Anterior cingulate cortex (tissue), 58 donors: ENCODE results near the gene LAMP5.

Source experiments
- DNase-seq, 58 donors: peaks; one replicate each; lab custom pipeline; 2025; lab: John Stamatoyannopoulos, UW

The LAMP5 gene, protein sequence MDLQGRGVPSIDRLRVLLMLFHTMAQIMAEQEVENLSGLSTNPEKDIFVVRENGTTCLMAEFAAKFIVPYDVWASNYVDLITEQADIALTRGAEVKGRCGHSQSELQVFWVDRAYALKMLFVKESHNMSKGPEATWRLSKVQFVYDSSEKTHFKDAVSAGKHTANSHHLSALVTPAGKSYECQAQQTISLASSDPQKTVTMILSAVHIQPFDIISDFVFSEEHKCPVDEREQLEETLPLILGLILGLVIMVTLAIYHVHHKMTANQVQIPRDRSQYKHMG

DNA sequence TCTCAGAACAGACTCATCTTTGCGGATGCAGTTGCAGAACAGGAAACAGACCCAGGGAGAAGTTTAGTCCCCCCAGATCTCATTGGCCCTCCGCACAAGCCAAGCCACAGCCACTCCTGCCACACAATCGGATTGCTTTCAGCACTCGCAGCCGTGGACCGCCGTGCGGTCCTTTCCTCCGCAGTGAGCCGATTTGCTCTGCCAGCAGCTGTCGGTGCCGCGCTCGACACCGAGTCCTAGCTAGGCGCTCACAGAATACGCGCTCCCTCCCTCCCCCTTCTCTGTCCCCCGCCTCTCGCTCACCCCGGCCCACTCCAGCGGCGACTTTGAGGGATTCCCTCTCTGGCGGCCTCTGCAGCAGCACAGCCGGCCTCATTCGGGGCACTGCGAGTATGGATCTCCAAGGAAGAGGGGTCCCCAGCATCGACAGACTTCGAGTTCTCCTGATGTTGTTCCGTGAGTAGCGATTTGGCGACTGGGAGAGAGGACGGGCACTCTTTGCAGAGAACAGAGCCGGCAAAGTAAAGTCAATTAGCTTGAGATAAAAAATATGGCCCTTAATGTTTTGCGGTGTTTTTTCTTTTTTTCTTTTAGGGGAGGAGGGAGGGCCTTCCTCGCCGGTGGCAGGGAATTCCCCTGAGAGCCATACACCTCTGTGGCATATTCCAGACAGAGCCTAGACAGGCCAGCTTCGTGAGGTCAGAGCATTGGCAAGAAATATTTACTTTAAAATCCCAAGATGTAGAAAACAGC is at the start of gene LAMP5:
TSS of gene LAMP5 (plus strand) at position 130 of the 753 bp plus-strand sequence. CDS start at position 393, 263 bp downstream.
- peak in 32 of 58 donors; percentile 11 to 59 (median 39) for DNase-seq

DNA sequence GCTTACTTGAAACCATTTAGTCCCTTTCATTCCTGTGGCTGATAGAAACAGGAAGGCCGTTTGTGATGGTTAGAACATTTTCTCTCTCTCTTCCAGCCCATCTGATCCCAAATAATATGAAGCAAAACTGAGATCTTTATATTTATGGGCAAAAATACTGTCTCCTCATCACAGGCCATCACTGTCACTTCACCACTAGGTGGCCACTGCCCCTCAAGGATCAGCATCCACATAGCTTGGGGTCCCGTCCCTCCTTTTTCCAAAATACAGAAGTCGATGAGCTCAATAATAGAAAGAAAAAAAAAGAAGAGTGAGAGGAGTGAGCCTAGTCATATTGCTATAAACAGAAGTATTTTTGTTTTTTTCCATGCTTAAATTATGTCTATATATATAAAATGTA is 46.4 kb upstream of the LAMP5 start:
- peak in 4 of 58 donors; percentile 5 to 13 (median 8) for DNase-seq

DNA sequence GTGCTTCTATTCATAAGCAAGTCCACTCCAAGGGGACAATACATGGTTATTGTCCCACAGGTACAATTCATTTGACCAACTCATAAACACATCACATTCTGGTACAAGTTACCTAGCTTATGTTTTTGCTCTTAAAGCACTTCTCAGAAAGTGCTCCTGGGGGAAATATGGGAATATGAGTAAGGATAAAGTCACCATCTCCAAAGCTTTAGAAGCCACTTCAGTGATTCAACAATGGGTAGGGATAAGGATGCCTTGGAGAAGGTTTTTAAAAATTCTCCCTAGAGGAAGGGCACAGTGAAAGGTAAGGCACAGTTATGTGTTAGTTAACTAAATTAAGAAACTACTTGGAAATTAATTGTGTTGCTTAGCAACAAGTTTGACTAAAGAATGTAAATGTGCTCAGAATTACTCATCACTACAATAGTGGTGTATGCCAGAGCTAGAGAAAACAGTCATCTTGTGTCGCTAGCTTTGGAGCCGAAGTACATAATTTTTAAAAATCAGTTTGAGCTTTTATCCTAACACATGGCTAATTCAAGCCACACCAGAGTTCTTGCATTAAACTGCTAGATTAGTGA is 39.5 kb upstream of the LAMP5 start:
- no peak for DNase-seq

DNA sequence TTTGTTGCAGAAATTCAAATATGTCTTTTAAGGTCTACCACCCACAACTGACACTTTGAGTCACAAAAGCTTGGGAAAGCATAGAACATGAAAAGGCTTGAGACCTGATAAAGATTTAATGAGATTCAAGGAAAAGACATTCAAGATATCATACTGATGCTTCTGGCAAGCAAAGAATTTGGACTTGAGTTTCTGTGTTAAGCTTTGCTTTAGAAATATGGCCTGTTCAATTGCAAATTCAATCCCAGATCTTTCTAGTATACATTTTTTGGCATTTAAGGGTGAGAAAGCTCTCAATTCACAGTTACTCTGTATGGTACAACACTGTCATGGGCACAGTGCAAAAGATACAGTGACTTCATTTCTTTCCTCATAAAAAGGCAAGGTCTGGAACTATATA is 38.9 kb upstream of the LAMP5 start:
- no peak for DNase-seq

DNA sequence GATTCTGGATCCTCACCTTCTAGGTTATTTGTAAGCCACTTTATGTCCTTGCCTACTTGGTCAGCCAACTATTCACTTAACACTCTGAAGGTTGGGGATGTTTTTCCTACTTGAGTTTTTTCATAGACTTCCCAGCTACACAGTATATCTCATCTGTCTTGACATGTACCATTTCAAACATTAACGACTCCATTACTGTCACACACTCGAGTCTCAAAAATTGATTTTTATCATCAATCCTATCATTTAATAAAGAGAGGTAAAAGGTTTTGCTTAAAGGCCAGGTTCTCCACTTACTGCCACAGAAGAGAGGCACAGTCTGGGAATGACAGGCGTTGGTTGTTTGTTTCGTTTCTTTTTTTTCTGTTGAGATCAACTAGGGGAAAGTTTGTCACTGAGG is 38.2 kb upstream of the LAMP5 start:
- no peak for DNase-seq

DNA sequence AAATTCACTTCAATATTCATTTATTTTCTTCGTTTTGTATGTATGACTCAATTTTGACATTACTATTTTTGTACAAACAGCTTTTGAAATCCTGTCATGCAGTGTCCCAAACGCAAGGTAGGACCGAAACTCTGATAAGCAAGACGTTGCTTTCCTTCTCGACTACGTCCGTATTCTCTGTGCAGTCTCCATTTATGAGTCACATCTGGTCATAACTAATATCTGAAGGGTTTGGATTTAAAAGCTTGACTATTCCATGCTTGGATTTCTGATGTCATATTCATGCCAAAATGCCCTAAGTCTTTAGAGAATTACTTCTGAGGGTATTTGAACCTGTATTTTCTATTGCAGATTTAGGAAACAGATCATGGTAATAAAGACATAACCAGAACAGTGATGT is 37.8 kb upstream of the LAMP5 start:
- DNase-seq, result no peak

DNA sequence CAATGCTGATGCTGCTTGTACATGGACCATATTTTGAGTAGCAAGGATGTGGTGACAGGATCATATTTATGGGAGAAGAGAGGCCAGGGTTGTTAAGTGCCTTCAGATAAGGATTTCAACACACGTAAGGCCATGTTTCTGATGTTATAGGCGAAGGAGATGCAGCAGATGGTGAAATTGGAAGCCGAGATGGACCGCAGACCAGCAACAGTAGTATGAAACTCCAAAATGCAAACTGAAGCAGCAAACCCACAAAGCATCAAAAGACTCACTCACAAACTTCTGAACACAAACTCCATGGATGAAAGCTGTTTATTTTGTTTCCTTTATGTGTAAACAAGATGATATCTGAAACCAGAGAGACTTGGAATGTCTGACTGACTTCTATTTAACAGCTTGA is 35.6 kb upstream of the LAMP5 start:
- no peak for DNase-seq

DNA sequence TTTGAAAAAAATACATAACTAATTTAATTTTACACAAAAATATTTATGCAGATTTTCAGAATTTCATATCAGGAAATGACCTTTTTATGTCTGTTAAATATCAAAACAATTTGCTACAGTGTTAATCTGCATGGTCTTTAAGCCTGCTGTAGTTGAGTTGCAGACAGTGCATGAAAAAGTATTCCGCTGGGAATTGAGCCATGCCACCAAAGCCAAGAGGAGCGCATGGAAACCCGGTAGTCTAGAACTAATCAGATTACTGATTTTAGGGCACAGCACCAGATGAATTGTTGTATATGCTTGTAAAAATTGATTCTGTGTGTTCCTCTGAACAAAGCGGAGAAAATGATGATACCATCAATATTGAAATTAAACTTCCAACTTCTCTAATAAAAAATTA is 34.3 kb upstream of the LAMP5 start:
- DNase-seq, result no peak

DNA sequence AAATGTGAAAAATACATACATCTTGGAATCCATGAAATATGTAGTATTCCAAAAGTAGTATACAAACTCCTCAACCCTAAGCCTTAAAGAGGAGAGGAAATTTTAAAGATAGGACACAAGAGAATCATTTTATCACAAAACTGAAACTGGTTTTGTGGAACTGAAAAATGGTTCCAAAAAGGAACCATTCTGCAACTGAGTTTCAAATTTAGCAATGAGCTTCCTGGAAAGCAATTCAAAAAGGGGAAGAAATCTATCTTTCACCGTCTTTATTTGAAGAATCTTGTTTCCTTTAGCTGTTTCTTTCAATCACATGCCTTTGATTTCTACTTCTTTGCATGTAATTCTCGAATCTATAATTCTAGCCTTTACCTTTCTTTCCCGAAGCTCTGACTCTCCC is 32.2 kb upstream of the LAMP5 start:
- DNase-seq, result no peak

DNA sequence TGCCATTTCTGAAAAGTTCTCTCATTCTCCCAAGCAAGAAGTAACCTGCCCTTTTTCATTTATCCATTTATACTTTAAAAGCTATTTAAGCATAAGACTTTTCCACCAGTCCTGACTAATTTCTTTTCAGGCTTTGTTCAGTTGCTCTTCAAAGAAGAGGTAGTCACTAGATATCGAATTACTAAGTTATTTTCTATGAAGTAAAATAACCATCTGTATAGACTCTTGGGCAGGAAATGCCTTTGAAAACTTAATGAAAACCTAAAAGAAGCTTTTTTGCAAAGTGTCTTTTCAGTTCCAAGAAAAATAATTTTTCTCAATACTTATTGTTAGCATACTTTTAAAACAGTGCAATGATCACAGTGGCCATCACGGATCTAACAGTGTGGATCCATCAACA is 31.3 kb upstream of the LAMP5 start:
- DNase-seq, result no peak

DNA sequence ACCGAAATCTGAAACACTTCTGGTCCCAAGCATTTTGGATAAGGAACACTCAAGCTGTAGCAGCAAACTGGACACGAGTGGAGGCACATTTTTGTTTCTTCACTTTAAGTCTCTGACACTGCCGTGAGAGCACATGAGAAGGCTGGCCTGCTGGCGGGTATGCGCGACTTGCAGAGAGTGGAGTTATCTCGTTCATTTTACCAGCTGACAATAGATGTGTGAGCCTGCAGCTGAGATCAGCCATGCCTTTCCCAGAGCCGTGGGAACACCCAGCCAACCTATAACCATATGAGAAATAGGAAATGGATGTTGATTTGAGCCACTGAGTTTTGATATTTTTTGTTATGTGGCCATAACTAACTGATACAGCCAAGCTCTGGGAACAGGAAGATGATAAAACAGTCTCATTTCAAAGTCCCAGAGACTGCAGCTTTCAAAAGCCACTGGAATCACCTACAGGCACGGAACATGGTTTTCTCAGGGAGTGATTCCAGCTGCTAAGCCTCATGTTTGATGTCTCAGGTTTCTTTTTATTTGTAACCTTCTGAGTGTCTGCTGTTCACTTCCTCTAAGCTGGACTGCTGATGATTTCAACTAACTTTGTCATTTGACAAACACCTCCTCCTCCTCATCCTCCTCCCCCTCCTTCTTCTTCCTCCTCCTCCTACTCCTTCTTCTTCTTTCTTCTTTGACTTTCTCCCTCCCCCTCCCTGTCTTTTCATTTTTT is 28.6 kb upstream of the LAMP5 start:
- no peak for DNase-seq

DNA sequence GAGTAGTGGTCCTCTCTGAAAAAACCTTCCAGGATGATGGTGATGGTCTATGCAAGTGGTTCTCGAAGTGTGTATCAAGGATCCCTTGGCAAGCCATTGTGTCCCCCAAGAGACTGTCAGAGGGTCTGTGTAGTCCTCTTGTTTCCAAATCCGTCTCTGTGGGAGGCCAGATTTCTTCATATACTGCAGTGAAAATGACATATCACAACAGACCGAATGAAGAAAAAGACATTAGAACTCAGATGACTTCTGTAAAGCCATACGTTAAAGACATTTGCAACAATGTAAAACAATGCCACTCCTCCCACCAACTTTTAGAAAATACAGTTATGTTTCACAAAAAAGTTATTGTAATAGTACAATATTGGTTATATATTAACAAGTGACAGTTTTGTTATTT is 27.2 kb upstream of the LAMP5 start:
- DNase-seq, result no peak

DNA sequence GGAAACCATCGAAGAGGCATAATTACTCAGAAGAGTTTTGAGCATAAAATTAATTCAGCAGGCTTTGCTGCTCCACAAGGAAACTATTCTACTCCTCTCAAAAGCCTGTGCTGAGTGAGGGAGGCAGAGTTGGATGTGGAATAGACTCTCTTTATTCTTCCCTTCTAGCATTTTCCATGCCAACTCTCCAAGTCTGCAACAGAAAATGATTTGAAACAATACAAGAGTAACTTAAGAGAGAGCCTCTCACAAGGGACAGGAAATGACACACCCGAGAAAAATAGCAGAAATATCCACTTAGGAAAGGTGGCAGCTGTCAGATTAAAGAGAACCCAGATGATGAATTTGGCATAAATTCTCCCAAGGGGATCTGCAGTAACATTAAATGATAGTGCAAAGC is 26.3 kb upstream of the LAMP5 start:
- DNase-seq, result peak in 15 of 58 donors; percentile 6 to 87 (median 25)

DNA sequence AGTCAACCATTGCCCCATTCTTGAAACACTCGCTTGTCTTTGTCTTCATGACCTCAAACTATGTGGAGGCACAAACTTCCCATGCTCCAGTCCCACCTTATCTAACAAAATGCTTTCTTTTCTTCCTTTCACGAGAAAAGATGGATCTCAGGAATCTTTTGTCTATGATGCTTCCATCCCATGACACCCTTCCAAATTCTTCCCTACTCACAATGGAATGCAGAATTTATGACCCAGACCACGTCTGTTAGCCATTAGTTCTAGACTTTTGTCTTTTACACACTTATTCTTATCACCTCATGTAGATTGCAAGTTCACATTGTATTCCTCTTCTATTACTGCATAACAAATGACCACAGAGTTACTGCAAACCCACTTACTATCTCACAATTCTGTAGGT is 24.2 kb upstream of the LAMP5 start:
- no peak for DNase-seq

DNA sequence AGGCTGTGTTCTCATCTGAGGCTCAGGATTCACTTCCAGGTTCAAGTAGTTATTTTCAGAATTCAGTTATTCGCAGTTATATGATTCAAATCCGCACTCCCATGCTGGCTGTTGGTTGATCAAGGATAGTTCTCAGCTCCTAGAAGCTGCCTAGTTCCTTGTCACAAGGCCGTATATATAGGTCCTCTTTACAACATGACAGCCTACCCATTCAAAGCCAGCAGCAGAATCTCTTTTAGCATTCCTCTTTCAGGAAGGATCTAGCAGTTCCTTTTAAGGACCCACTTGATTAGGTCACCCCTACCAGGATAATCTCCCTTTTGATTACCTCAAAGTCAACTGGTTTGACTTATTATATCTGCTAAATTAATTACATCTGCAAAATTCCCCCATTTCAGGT is 23.8 kb upstream of the LAMP5 start:
- DNase-seq, result no peak

DNA sequence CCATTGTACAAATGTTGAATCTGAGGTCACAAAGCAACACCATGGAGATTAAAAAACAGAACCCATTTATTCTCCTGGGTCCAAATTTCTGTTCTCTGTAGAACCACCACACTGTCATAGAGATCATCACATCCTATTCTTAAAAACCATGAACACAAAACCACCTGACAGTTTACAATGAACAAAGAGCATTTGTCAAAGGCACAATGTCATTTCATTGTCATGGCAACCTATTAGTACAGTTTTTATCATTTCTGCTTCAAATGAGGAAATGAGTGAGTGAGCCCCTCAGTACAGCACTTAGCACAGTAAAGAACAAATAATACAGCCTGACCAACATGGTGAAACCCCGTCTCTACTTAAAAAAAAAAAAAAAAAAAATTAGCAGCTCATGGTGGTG is 23.1 kb upstream of the LAMP5 start:
- no peak for DNase-seq

DNA sequence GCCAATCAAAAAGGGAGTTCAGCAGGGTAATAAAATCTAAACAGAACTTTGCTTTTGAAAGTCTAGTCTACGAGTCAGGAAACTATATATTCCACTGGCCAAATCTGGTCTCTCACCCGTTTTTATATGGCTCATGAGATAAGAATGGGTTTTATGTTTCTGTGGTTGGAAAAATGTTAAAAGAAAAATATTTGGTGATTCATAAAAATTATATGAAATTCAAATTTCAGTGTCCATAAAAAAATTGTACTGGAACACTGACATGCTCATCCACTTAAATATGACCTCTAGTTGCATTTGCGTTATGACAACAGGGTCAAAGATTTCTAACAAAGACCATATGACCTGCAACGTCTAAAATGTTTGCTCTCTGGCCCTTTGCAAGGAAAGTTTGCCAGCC is 22.3 kb upstream of the LAMP5 start:
- DNase-seq, result no peak

DNA sequence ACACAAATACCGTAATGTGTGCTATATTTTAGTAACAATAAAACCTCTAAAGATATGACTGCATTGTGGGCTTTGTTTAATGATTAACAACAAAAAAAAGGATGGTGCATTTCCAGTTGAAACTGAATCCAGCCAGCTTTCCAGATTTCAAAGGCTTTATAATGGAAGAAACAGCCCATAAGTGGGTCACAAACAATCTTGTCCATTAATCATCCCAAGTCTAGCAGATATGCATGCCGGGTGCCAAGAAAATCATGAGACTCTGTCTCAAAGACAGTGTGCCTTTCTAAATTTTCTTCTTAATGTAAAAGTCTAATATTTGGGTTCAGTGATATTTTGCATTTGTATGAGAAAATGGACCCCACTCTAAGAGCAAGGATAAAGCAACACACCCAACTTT is 20.6 kb upstream of the LAMP5 start:
- no peak for DNase-seq

DNA sequence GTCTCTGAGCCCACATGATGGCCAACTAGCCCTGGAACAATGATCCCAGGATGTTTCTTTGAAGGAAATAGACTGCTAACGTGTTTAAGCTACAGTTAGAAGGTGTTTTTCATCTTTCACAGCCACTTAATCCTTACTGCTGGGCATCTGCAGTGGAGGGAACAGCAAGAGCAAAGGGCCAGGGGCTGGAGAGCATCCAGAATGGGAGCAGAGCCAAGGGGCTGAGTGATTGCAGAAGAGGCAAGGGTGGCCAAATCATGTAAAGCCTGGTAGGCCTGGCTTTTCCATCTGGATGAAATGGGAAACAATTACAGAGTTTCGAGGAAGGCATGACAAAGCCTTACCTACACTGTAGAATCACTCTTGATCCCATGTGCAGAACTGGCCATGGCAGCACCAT is 18.7 kb upstream of the LAMP5 start:
- no peak for DNase-seq

DNA sequence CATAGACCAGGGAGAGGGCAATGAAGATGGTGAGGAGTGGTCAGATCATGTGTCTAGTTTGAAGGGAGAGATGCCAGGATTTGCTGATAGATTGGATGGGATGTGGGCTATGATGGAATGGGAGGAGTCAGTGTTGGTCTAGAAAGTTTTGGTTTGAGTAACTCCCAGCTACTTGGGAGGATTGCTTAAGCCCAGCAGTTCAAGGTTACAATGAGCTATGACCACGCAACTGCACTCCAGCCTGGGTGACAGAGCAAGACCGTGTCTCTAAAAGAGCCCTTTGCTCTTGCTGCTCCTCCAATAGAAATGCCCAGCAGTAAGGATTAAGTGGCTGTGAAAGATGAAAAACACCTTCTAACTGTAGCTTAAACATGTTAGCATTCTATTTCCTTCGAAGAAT is 18.2 kb upstream of the LAMP5 start:
- no peak for DNase-seq

DNA sequence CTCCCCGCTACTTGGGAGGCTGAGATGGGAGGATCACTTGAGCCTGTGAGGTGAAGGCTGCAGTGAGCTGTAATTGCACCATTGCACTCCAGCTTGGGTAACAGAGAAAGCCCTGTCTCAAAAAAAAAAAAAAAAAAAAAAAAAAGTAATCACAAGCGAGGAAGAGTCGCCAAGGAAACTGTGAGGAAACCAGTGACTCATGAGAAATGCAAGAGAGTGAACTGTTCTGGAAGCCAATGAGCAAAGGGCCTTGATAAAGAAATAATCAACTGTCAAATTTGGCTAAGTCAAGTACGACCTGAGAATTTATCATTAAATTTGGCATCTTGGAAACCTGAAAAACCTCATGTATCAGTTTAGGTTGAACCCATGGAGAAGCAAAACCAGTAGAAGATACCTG is 16.1 kb upstream of the LAMP5 start:
- DNase-seq, result no peak
